ENCODE results near the gene AGBL1. TPM values are rescaled to one million over a fixed set of nuclear protein-coding genes. Genes with fewer than 3 reads are reported as not detected.

AGBL1 gene
- total and polyA plus RNA-seq, 4 donors = 0.08 to 147 (median 4.7) TPM

GRCh38 chr15:86915811-86916331, 836.2 kb downstream of the AGBL1 start:
- no peaks in the 10 kb centered on the region for H3K36me3 ChIP-seq (ENCODE audit: control insufficient read depth in 4 of 4, insufficient read depth in 4 of 4, low read length in 4 of 4)
- H3K9me3 ChIP-seq (ENCODE audit: control insufficient read depth in 4 of 4, insufficient read depth in 3 of 4, low read length in 3 of 4) = peaks cover 0 to 2% (median 0%) of the 10 kb centered on the region in 4 donors
- no peak overlapping the region for H3K27ac ChIP-seq (ENCODE audit: low read depth in 1 of 2, low read length in 1 of 2)
- 22 to 23% methylated on average over 12 of the region's 12 CpGs for WGBS, 2 donors
- TF ChIP-seq CTCF (IDR thresholded peaks at IDR 0.05; ENCODE audit: control extremely low read depth, extremely low read depth) = peak; percentile 7
- ATAC-seq (ENCODE audit: insufficient read depth, low FRiP score) (no peak), DNase-seq (peak; percentile 25 to 84 (median 79))
- H3K4me3 ChIP-seq = no peak overlapping the region
- peaks cover 0 to 2% (median 0%) of the 10 kb centered on the region in 3 donors for H3K27me3 ChIP-seq (ENCODE audit: control insufficient read depth in 3 of 3, insufficient read depth in 3 of 3, low read length in 2 of 3)
- H3K4me1 ChIP-seq (ENCODE audit: control insufficient read depth in 5 of 5, insufficient read depth in 5 of 5, low read length in 5 of 5) = peaks cover 0 to 28% (median 13%) of the 10 kb centered on the region in 5 donors
- H3K9ac ChIP-seq (ENCODE audit: insufficient read depth in 1 of 2, low read length in 2 of 2) = no peak overlapping the region

GRCh38 chr15:86916671-86917360, 837.1 kb downstream of the AGBL1 start:
- Histone ChIP-seq H3K4me3 (no peak overlapping the region), H3K27me3 (ENCODE audit: control insufficient read depth in 3 of 3, insufficient read depth in 3 of 3, low read length in 2 of 3) (no peaks in the 10 kb centered on the region), H3K27ac (ENCODE audit: low read depth in 1 of 2, low read length in 1 of 2) (peak overlapping the region in 1 of 2 donors; percentile 11), H3K9me3 (ENCODE audit: control insufficient read depth in 4 of 4, insufficient read depth in 3 of 4, low read length in 3 of 4) (peaks cover 0 to 2% (median 0%) of the 10 kb centered on the region in 4 donors), H3K9ac (ENCODE audit: insufficient read depth in 1 of 2, low read length in 2 of 2) (no peak overlapping the region), H3K4me1 (ENCODE audit: control insufficient read depth in 5 of 5, insufficient read depth in 5 of 5, low read length in 5 of 5) (peaks cover 0 to 28% (median 13%) of the 10 kb centered on the region in 5 donors), H3K36me3 (ENCODE audit: control insufficient read depth in 4 of 4, insufficient read depth in 4 of 4, low read length in 4 of 4) (no peaks in the 10 kb centered on the region)
- ATAC-seq (ENCODE audit: insufficient read depth, low FRiP score) = no peak
- WGBS, 2 donors = 53 to 59% methylated on average over 12 of the region's 12 CpGs
- TF ChIP-seq CTCF (IDR thresholded peaks at IDR 0.05; ENCODE audit: control extremely low read depth, extremely low read depth) = no peak
- DNase-seq = peak; percentile 39 to 73 (median 50)

- peaks cover 0 to 28% (median 13%) of the 10 kb centered on the region in 5 donors for H3K4me1 ChIP-seq (ENCODE audit: control insufficient read depth in 5 of 5, insufficient read depth in 5 of 5, low read length in 5 of 5)
- H3K4me3 ChIP-seq = no peak overlapping the region
- 92 to 94% methylated on average over 5 of the region's 5 CpGs for WGBS, 2 donors
- no peak overlapping the region for H3K9ac ChIP-seq (ENCODE audit: insufficient read depth in 1 of 2, low read length in 2 of 2)
- H3K36me3 ChIP-seq (ENCODE audit: control insufficient read depth in 4 of 4, insufficient read depth in 4 of 4, low read length in 4 of 4) = no peaks in the 10 kb centered on the region
- no peak overlapping the region for H3K27ac ChIP-seq (ENCODE audit: low read depth in 1 of 2, low read length in 1 of 2)
- H3K9me3 ChIP-seq (ENCODE audit: control insufficient read depth in 4 of 4, insufficient read depth in 3 of 4, low read length in 3 of 4) = peaks cover 0 to 2% (median 0%) of the 10 kb centered on the region in 4 donors
- no peak for TF ChIP-seq CTCF (IDR thresholded peaks at IDR 0.05; ENCODE audit: control extremely low read depth, extremely low read depth)
- H3K27me3 ChIP-seq (ENCODE audit: control insufficient read depth in 3 of 3, insufficient read depth in 3 of 3, low read length in 2 of 3) = no peaks in the 10 kb centered on the region
- no peak for ATAC-seq (ENCODE audit: insufficient read depth, low FRiP score)
- no peak for DNase-seq
Observed at GRCh38 chr15:86917361-86917671, 837.6 kb downstream of the AGBL1 start.
